NCI-H345 treated with DMSO at 0.1 percent for 48 hours (cell line): ENCODE measurements around the gene LSS.
A peak's percentile ranks its signal among the peaks of the same experiment; 100 is the strongest.

Experiments used
- DNase-seq: peaks from one replicate; lab custom pipeline; 2025; ENCODE audit not compliant: unreplicated experiment; lab: John Stamatoyannopoulos, UW

The LSS gene

DNA sequence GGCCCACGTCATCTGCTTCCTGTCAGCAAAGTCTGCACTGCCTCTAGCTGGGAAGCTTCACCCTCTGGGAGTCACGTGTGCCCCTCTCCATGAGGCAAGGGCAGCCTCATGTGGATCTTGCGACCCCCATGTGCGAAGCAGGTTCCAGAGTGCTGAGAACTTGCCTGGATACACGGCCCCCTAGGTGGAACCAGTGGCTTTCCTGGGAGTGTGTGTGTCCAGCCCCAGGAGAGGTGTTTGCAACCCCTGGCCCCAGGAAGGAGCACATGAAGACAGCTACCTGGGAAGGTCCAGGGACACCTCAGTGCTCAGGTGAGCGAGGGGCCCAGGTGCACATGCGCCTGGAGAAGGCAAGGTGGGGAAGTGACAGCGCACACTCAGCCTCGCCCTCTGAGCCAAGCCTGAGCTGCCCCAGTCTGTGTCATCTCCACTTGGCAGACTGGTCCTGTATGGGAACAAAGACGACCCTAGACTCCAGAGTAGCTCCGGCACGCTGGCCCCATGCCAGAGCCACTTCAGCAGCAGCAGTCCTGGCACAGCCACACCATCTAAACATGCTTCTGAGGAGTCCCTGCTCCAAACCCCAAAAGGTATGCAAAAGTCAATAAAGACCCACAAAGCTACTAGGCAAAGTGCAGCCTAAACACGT lies 8.9 kb downstream of the LSS start:
- peak; percentile 75 for DNase-seq

DNA sequence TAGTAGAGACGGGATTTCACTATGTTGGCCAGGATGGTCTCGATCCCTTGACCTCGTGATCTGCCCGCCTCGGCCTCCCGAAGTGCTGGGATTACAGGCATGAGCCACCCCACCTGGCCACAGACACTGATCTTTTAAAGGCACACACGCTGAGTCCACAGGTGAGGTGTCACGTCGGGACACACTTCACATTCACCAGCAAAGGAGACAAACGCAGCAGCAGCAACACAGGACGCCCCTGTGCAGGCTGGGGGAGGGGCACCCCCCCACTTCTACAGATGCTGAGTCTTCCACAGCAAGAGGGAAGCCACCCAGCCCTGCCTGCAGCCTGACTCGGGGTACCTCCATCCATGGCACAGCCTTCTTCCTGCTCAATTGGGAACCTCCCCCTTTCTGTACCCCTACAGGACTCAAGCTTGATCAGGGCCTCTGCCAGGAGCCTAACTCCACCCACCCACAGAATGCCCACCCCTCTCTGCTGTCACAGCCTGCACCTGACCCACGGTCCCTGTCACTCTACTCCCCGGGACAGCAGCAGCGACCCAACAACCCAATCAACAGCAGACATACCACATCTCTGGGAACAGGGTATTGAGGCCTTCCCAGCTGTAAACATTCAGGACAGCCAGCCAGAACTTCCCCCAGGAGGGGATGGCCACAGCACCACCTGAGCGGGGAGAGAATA lies 9.5 kb downstream of the LSS start:
- no peak for DNase-seq

DNA sequence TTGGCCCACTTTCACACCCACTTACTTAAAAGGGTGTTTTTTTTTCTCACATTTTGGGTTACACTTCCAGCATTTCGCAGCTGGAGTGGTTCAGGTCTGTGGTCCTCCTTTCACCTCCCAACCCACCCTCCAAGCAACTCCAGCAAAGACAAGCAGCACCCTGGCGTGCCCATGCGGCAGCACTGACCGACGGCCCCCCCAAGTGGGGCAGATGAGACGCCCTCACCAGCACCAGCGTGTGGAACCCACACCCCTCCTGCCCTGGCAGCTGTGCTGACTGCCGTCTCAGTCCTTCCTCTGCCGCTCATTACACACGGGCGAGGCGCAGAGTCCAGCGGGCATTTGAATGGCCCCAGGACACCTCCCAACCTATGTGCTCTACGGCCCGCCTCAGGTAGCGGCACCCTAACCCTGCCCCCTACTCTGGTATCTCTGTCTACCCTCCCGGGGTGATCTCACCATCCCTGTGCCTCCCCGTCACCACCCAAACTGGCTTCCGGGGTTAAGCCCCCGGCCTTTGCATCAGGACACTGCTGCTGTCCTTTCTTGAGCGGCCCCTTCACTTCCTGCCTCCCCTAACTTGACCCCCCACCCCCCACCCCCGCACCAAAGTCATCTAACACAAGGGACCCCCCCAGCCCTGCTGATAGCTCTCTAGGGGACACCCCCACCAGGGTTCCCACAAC lies 10.9 kb downstream of the LSS start:
- DNase-seq, result no peak

DNA sequence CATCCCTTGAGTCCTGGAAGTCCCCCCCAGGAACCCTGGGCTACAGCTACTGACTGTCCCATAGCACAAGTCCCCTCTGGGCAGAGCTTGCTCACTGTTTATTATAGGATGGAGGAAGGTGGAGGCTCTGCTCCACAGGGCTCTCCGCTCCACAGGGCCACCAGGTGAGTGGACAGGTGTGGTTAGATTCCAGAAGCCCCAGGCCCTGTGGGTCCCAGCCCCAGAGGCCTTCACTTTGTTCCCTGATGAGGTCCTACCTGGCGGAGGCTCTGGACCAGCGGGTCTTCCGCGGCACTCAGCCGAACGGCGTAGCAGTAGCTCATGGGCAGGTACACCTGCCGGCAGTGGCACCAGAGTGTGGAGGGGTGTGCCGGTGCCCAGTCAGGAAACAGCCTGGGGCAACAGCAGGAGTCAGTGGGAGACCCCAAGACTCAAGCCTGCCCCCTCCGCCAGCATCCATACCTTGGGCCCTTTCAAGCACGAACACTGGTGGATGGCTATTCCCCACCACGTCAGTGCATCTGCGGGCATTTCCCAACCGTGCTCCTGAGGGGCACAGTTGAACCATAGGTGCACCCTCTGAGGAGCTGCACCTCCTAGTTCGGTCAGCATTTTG lies 12.3 kb downstream of the LSS start:
- DNase-seq, result no peak

DNA sequence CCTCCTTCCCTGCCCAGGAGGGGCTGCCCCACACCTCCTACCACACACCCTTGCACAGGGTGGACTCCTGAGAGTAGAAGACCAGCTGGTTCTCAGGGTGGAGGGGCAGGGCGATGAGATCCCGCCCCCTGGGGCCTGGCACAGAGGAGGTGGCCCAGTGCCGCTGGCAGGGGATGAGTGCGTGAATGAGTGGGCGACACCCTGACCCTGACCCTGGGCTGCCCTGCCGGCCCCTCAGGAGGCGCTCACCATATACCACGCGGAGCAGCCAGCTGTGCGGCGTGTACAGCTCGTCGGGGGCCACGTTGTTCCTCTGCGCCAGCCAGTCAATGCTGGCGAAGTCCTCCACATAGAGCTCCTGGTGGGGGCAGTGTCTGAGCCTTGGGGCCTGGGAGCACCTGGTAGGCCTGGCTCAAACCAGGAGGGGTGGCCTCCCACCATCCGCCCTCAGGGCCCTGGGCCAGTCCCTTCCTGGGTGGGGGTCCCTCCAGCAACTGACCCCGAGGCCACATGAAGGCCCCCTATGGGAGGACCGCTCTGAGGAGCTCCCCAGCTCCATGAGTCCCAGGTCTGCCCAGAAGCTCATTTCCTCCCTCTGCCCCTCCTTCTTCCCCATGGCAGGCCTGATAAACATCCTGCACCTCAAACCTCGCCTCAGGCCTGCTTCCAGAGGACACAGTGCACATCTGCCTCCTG lies 13.0 kb downstream of the LSS start:
- no peak for DNase-seq

DNA sequence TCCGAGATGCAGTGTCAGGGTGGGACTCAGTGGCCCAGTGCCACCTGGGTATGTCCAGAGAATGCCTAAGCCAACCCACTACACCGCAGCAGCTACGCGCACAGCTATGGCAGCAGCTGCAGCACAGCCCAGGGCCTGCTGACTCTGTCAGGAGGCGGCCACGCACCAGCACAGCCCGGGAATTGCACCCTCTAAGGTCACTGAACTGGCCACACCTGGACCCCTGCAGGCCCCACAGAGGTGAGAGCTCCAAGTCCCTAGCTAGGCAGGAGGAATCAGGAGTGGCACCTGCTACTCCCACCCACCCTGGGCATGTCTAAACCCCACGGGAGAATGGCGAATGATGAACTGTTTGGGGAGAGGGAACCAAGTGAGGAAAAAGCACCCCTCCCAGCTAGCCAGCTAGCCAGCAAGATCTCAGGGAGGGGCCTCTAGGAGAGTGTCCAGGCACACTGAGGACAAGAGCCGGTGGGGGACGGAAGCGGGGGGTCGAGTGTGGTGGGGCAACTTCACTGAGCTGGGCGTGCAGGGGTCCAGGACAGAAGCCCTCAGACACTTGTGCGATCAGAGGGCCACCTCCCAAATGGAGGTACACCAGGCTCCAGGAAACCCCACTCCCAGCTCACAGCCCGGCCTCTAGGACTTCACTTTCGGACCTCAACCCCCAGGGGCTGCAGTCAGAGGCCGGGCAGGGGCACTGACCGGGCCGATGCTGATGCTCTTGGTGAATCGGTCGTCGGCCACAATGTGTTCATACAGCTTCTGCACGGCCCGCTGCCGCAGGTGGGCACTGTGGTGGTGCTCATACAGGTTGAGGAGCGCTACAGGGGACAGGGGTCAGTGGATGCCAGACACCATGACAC lies 13.9 kb downstream of the LSS start:
- no peak for DNase-seq

DNA sequence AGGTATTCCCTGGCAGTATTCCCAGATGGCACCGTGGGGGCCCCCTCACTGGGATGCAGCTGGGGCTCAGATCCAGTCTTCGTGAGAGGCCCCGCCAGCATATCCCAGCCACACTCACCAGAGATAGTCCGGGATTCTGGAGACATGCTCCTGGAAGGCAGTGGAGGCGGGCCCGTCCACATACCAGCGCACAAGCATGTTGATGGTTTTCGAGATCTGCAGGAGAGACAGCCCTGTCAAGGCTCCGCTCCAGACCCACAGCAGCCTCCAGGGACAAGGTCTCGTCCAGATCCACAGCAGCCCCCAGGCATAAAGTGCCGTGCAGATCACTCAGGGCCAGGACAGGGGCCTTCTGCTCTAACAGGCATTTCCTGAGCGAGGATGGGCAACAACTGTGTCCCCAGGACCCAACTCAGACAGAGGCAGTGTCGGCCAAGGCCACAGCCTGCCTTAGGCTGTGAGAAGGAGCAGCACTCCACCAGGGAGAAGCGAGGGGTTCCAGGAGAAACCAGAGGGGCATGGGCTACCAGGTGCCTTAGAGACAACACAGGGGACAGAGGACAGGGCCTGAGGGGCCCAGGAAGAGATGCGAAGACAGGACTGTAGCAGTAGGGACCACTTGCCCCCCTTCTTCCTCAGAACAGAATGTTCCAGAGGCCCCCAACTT lies 14.8 kb downstream of the LSS start:
- DNase-seq, result no peak

DNA sequence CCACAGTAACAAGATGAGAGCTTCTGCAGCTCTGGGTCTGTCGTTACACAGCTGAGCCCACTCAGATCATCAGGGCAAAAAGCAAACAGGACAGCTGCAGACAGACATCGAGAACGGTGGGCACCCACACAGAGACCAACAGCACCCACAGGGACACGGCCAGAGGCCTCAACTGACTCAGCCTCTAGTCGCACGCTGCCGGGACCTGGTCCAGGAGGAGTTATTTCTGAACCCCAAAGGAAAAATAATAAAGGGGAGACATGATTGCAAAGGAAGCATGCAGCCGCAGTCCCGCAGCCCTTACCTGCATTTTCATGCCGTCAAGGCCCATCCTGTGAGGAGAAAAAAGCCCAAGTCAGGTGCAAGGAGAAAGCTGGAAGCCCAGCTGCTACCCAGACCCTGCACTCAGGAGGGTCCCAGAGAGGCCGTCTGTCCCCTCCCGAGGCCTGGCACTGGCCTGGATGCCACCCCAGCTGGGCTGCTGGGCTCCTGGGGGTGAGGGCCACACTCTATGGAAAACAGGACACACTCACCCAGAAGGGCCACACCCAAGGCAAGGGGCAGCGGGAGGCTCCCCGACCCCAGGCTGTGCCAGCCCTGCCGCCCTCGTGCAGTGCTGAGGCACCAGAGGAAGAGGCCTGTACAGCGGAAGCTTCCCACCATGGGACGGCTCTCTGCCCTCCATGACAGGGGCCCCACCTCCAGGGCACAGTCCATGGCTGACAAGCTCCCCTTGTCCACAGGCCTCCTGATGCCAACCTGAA lies 15.7 kb downstream of the LSS start:
- no peak for DNase-seq

DNA sequence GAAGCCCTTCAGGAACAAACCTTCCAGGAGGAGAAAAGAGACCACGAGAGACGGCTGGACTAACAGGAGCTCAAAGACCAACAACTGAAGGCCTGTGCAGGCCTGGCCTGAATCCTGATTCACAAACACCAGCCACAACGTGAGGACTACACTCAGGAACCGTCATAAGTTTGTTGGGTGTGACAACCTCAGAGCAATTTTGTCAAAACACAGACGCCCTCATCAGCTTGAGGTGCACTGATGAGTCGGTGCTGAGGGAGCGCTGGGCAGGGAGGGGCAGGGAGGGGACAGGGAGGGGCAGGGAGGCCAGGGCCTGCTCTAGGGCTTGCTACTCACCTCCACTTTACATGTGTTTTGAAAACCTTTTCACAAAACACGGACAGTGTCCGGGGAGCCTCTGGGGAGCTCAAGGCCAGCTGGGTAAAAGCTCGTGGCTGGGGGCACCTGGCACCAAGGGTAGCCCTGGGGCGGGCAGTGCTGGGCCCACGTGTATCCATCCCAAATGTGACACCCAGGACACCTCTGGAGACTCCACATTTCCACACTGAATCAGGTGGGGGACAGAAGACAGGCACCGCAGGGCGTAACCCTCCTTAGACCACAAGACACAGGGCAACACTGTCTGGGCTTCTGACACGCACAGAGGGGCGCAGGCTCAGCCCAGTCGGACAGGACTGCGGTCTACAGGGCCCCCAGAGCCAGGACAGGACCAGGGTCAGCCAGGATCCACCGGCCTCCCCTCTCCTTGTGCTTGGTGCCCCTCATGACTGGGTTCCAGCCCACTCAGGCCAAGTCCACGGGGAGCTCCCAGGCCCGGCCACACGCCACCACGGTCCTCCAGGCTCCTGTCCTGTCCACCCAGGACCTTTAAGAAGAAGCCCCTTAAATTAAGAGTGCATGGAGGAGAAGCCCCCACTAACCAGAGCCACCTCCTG lies 16.5 kb downstream of the LSS start:
- no peak for DNase-seq

DNA sequence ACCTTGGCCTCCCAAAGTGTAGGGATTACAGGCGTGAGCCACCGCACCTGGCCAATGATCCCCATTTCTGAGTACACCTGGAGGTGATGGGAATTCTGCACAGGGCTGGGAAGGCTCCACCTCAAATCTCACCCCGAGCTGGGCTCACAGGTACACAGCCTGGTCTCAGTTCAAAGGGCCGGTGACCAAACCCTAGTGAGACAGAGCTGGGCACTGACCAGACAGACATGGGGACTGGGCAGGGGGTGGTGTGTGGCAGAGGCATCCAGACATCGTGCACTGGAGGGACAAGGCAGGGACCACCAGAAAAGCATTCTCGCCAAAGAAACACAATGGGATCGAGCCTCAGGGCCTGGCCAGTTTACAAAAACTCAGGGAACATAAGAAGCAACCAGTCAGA lies 17.2 kb downstream of the LSS start:
- no peak for DNase-seq

DNA sequence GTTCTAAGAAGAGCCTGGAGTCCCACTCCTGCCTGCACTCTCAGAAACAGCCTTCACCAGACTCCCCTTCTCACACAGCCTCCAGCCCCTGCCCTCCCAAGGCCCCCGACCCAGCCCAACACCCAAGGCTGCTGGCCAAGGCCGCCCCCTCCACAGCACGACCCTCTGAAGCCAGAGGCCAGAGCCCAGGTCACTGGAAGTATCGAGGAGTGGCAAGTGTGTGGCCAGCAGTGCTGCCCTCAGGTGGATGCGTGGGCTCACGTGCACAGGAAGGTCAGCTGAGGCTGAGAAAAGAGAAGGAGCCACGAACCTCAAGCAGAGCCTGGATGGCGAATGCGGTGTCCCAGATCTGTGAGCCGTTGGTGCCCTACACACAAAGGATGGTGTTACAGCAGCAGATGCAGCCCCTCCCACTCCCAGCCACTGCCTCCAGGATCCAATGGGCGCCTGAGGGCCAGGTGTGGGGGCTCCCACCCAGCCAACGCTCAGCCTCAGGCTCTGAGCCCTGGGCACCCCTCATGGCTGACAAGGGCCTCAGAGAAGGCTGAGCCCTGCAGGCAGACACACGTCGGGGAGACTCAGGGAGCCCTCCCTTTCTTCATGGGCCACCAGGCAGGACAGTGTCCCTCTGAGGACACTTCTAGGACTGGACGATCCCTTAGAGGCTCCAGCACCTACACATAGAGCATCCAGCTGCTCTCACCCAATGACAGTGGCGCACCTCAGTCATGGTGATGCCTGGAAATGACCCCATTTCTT lies 18.0 kb downstream of the LSS start:
- DNase-seq, result no peak

DNA sequence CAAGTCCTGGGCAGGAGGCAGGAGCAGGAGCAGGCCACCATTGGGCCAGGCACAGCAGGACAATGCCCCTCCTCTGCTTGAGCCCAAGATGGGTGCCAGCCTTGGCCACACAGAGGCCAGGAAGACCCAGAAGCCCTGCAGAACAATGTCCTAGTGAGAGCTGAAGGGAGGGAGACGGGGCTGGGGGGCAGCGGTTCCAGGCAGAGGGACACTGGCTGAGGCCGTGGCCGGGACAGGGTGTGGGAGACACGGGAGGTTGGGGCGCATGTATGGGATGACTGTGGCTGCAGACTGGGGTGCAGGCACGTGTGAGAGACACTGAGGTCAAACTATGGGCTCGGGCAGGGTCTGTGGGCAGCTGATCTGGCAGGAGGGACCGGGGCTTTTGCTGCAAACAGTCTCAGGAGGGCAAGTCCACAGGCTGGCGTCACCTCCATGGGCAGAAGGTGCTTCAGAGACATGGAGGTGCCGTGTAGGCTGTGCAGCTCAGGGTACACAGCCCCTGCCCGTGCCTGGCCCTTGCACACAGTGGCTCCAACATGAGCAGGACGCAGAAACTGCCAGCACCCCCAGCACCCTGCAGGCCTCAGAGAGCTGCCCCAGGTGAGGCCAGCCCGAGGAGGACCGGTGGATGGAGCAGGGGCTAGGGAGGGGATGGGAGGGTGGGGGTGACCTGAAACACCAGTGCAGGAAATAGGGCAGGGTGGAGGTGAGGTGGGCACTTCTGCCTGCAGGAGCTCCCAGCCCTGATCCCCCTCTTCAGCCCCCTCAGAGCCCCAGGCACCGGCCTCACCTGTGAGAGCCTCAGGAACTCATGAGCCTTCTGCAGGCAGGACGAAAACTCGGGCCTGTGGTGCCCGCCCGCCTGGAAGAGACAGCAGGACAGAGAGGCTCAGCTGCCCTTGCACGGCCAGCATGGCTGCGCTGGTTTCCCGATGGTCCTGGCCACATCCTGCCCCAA lies 19.5 kb downstream of the LSS start:
- DNase-seq, result no peak

DNA sequence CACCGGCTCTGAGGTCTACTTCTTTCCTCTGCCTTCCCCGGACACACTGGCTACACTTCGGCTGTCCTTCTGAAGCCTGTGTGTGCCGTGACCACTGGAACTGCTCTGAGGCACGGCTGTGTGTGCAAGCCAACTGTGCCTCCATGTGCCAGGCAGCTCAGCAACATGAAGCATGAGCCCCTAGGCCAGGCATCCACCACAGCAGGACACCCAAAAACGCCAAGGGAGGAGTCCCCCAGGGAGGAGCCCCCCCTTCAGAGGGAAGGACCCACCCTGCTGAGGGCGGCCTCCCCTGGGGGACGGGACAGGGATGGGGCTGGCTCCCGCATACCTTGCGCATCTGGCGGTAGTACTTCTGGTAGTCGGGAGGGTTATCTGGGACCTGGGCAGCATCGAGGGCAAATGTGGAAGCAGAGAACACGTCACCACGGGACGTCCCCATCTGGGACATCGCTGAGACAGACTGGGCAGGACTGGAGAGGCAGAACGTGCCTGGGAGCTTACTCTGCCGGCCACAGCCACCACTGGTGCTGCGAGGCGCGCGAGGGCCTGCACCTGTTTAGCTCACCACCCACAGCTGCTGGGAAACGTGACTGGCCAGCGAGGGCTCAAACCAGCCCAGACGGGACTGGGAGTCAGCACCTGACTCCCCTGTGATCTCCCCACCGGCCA lies 20.5 kb downstream of the LSS start:
- DNase-seq, result no peak

DNA sequence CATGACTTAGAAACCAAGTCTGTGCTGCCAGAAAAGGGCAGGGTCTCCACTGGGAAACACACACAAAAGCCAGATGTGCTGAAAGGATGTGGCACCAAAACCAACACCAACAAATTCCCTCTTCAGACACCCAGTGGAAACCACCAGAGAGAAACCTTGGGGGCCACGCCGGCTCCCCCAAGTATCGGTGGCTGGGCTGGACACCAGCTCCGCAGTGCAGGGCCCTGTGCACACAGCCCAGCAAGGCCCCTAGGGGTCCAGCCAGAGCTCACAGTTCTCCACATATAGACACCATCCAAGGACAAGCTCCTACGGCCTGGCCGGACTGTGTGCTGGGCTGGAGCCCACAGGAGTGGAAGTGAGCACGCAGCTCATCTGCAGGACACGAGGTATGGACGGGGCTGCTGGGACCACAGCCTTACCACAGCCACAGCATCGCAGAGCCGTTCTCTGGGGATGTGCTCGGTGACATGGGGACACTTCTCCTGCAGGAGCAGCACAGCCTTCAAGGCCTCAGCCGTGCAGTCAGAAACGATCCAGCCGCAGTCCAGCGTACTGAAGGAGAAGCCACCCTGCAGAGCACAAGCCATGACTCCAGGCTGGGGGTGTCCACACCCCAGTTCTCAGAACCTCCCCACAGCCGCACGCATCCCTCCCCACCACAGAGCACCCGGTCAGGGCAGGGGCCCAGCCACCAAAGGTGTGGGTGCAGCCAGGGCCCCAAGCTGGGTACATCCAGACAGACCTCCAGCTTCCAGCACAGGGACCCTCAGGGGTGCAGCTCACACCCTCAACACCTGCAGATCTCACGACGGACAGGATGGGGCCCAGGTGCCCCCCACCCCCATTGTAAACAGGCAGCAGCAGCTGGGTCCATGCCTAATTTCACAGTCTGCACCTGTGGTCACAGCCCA lies 21.3 kb downstream of the LSS start:
- no peak for DNase-seq
